Breast epithelium (tissue), 4 donors: Measurements from ENCODE around the gene ARL4C. TPM values are rescaled to one million over a fixed set of nuclear protein-coding genes. Genes with fewer than 3 reads are reported as not detected.

Source experiments
- DNase-seq, 2 donors: peaks; one replicate each; pipeline ENCODE4 v3.0.0-alpha.2; 2019; ENCODE audit warnings: low spot score in 2 of 2
- H3K27ac ChIP-seq, 2 donors: fragments of 200-600 bp; sonication (generic) in 1 of 2; one replicate each; pipeline ENCODE4 v1.5.1; 2016 to 2019; ENCODE audit warnings: mild to moderate bottlenecking in 1 of 2
- H3K27me3 ChIP-seq, 2 donors: fragments of 200-600 bp; sonication (generic) in 1 of 2; one replicate each; pipeline versions ENCODE4 v1.5.1 to v1.6.0; 2017 to 2019; ENCODE audit warnings: control low read depth in 1 of 2, mild to moderate bottlenecking in 1 of 2
- H3K36me3 ChIP-seq: fragments of 200-600 bp; one replicate; pipeline ENCODE4 v1.5.1; 2019
- H3K4me1 ChIP-seq, 2 donors: fragments of 200-600 bp; sonication (generic); one replicate each; pipeline ENCODE4 v1.5.1; 2016 to 2019; ENCODE audit warnings: control low read depth in 1 of 2
- H3K4me3 ChIP-seq, 3 donors: fragments of 200-600 bp; sonication (generic); 1 replicate in 2 of 3; 2 replicates in 1 of 3; pipeline ENCODE4 v1.5.1; 2016 to 2019; ENCODE audit warnings: mild to moderate bottlenecking in 3 of 3, moderate library complexity in 2 of 3
- H3K9me3 ChIP-seq, 2 donors: fragments of 200-600 bp; sonication (generic) in 1 of 2; one replicate each; pipeline ENCODE4 v1.5.1; 2016 to 2019; ENCODE audit warnings: control low read depth in 1 of 2
- CTCF ChIP-seq, 3 donors: fragments of 450-650 bp; IDR thresholded peaks; one replicate each; pipeline ENCODE4 v1.5.1; 2016 to 2017; ENCODE audit warnings: antibody characterized with exemption in 3 of 3, mild to moderate bottlenecking in 3 of 3, moderate library complexity in 3 of 3
- POLR2A ChIP-seq: fragments of 450-650 bp; IDR thresholded peaks from one replicate; pipeline ENCODE4 v1.6.1; 2016; ENCODE audit warnings: antibody characterized with exemption, mild to moderate bottlenecking, moderate library complexity
- POLR2AphosphoS5 ChIP-seq, 3 donors: sonication (generic); formaldehyde crosslinking; IDR thresholded peaks; one replicate each; pipeline ENCODE4 v1.6.1; 2017; ENCODE audit warnings: antibody characterized with exemption in 3 of 3
- intact Hi-C: fragments of 100-400 bp; cut with DNase I; formaldehyde crosslinking; loops from one replicate; pipeline ENCODE4 v1.15.1; 2023; ENCODE audit warnings: low total_unique reads
- total RNA-seq, 3 donors: library from RNA; depleted of rRNA; stranded (reverse); fragments of >200 nt; gene quantifications; one replicate each; pipeline ENCODE4 v1.1.0, GENCODE V29; 2016

Gene ARL4C
- total RNA-seq, 3 donors from 2014 or later = 16.1 to 61.0 (median 23.5) TPM

GRCh38 chr2:234444893-234445292 lies 52.0 kb downstream of the ARL4C start:
- Histone ChIP-seq H3K36me3 (no peaks in the 10 kb centered on the region), H3K9me3 (no peaks in the 10 kb centered on the region), H3K4me1 (no peaks in the 10 kb centered on the region), H3K27ac (peak overlapping the region in 1 of 2 donors; percentile 19), H3K4me3 (no peak overlapping the region), H3K27me3 (no peaks in the 10 kb centered on the region)
- intact Hi-C loops = no loop called here
- no peak for DNase-seq
- TF ChIP-seq CTCF (IDR thresholded peaks at IDR 0.05) (no peak), POLR2AphosphoS5 (IDR thresholded peaks at IDR 0.05) (no peak), POLR2A (no peak)

- Histone ChIP-seq H3K4me3 (no peak overlapping the region), H3K36me3 (no peaks in the 10 kb centered on the region), H3K9me3 (no peaks in the 10 kb centered on the region), H3K27me3 (no peaks in the 10 kb centered on the region), H3K4me1 (no peaks in the 10 kb centered on the region), H3K27ac (no peak overlapping the region)
- intact Hi-C loops = no loop called here
- no peak for TF ChIP-seq CTCF (IDR thresholded peaks at IDR 0.05)
- no peak for TF ChIP-seq POLR2A
- TF ChIP-seq POLR2AphosphoS5 (IDR thresholded peaks at IDR 0.05) = no peak
- no peak for DNase-seq
These were observed 52.6 kb downstream of the ARL4C start for GRCh38 chr2:234444242-234444730.
